ENCODE data around the gene PCDHGC3. TPM values are rescaled to one million over a fixed set of nuclear protein-coding genes. Genes with fewer than 3 reads are reported as not detected.

Gene PCDHGC3
- polyA plus RNA-seq, 1 of the 3 experiments (the other 2 are of a cell fraction), result 97.0 TPM

GRCh38 chr5:141504216-141504615 is 28.4 kb downstream of the PCDHGC3 start:
- Histone ChIP-seq H3K4me1 (ENCODE audit: control insufficient read depth in 1 of 2, insufficient read depth in 2 of 2, low read depth in 1 of 2, low read length in 1 of 2) (peaks cover 23 to 26% of the 10 kb centered on the region in 2 experiments), H3K9me2 (no peaks in the 10 kb centered on the region), H3K27ac (ENCODE audit: low read depth in 2 of 2, low read length in 1 of 2) (no peak overlapping the region; a peak in 1 of 4 replicates), H3K27me3 (ENCODE audit: insufficient read depth) (no peaks in the 10 kb centered on the region), H3F3A (replicated peaks; ENCODE audit: insufficient read depth) (peaks cover 27% of the 10 kb centered on the region), H4K20me1 (ENCODE audit: insufficient read depth) (no peaks in the 10 kb centered on the region), H3K4me3 (ENCODE audit: low read depth in 2 of 2, low read length in 1 of 2) (no peak overlapping the region), H3K9me3 (no peaks in the 10 kb centered on the region), H3K4me2 (no peak overlapping the region), H2AFZ (ENCODE audit: low read depth) (no peak overlapping the region), H3K36me3 (replicated peaks in 1 of 2; ENCODE audit: control insufficient read depth in 1 of 2, insufficient read depth in 2 of 2, low read length in 1 of 2) (peaks cover 9 to 47% of the 10 kb centered on the region in 2 experiments), H3K79me2 (ENCODE audit: insufficient read depth) (peaks cover 33% of the 10 kb centered on the region), H3K9ac (no peak overlapping the region)
- ChIA-PET POLR2A (no interaction called here), CTCF (interaction anchor here (8.5 kb wide), 1 partner anchor 21 kb away, joined by 75 read pairs; the partner anchor contains the start of gene PCDHGC4)
- WGBS (ENCODE audit: low lambda C conversion rate), result 91% methylated on average over 4 of the region's 4 CpGs
- no peak for DNase-seq
- TF ChIP-seq PBX3 (IDR thresholded peaks at IDR 0.05) (no peak), TAF1 (IDR thresholded peaks at IDR 0.05; ENCODE audit: borderline replicate concordance, low read depth, low read length) (no peak), MAX (IDR thresholded peaks at IDR 0.05; ENCODE audit: low read depth) (no peak), SIN3A (IDR thresholded peaks at IDR 0.05; ENCODE audit: borderline replicate concordance, low read depth, low read length) (no peak), RAD21 (IDR thresholded peaks at IDR 0.05; ENCODE audit: low read length) (no peak), ZBTB33 (IDR thresholded peaks at IDR 0.05; ENCODE audit: borderline replicate concordance, low read depth) (no peak), TCF12 (IDR thresholded peaks at IDR 0.05) (no peak), EP300 (IDR thresholded peaks at IDR 0.05; ENCODE audit: borderline replicate concordance in 1 of 2, low read depth in 1 of 2, low read length in 1 of 2) (no peak), SMC3 (IDR thresholded peaks at IDR 0.05; ENCODE audit: low read depth, low read length) (no peak), CHD2 (IDR thresholded peaks at IDR 0.05; ENCODE audit: low read length, partially characterized antibody) (no peak), FOXM1 (IDR thresholded peaks at IDR 0.05; ENCODE audit: low read depth) (no peak), FOSL2 (IDR thresholded peaks at IDR 0.05; ENCODE audit: borderline replicate concordance, low read depth) (no peak), YY1 (IDR thresholded peaks at IDR 0.05; ENCODE audit: low read depth) (no peak)
